GM10248 (cell line): ENCODE measurements around the gene TAPBPL.

Experiments used
- CTCF ChIA-PET: fragments of 300-600 bp; sonication (Branson Sonifier 250); formaldehyde crosslinking; extraction: SDS; loops from one replicate; lab custom pipeline; 2021; ENCODE audit warnings: antibody characterized with exemption; lab: Yijun Ruan, JAX
- POLR2A ChIA-PET: fragments of 350-650 bp; sonication (Branson Sonifier 250); formaldehyde crosslinking; extraction: SDS; loops from one replicate; lab custom pipeline; 2020; ENCODE audit warnings: antibody characterized with exemption; lab: Yijun Ruan, JAX
- DNase-seq: peaks from one replicate; pipeline ENCODE4 v3.0.0; 2012; ENCODE audit errors: extremely low spot score
- CTCF ChIP-seq: IDR thresholded peaks from 2 replicates; pipeline ENCODE4 v1.5.1; 2012; ENCODE audit warnings: mild to moderate bottlenecking, low read depth; ENCODE audit errors: extremely low read depth, missing control alignments, control extremely low read depth

The TAPBPL gene

DNA sequence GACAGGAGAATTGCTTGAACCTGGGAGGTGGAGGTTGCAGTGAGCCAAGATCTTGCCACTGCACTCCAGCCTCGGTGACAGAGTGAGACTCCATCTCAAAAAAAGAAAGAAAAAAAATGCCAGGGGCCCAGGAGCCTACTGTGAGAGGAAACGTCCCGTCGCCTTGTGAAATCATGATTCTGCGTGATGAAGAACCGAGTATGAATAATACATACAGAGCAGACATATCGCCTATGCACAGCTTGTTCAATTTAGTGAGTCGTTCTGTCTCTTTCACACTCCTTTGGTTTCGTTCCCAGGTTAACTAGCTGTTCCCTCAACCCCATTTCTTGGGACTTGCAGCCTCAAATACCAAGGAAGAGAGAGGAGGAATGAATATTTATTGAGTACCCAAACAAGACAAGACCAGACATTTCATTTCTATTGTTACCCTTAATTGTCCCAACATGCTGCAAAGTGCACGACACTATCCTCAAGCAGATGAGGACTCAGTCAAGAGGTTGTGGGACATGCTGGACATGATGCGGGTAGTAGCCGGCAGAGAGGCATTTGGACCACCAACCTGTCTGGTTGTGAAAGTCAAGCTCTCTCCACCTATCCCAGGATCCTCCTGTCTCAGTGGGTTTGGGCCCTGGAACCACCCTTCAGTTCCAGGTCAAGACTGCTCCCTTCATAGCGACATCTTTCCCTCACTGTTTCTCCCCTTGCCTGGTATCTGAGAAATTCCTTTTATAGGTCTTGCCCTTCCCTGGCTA lies 15.7 kb upstream of the TAPBPL start:
- no peak for DNase-seq
- ChIA-PET CTCF (interaction anchor here (1.0 to 1.5 kb wide), 5 partner anchors 9 to 29 kb away, joined by 3 to 7 read pairs (median 4); partner anchors contain the start of gene CD27), POLR2A (no interaction called here)
- no peak for TF ChIP-seq CTCF

- CTCF ChIA-PET: interaction anchor here (1.1 to 4.2 kb wide), 4 partner anchors 15 to 100 kb away, joined by 3 to 28 read pairs (median 4); no protein-coding TSS in a partner anchor
- TF ChIP-seq CTCF: no peak
- DNase-seq: no peak
- POLR2A ChIA-PET: no interaction called here
These were observed 14.3 kb upstream of the TAPBPL start for GRCh38 chr12:6437586-6437985.

DNA sequence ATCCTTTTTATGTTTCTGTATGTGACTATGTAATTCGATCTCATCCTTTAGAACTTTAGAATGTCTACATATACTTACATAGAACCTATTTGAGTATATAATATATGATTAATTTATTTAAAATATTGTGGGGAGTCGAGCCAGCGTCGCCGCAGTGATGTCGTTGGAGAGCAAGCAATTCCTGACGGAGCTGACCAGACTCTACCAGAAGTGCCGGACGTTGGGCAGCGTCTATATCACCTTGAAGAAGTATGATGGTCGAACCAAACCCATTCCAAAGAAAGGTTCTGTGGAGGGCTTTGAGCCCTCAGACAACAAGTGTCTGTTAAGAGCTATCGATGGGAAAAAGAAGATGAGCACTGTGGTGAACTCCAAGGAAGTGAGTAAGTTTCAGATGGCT lies 13.5 kb upstream of the TAPBPL start:
- ChIA-PET CTCF (interaction anchor here (1.4 to 4.2 kb wide), 5 partner anchors 15 to 99 kb away, joined by 3 to 28 read pairs (median 6); no protein-coding TSS in a partner anchor), POLR2A (no interaction called here)
- TF ChIP-seq CTCF: no peak
- no peak for DNase-seq

- TF ChIP-seq CTCF: no peak
- no peak for DNase-seq
- POLR2A ChIA-PET: no interaction called here
- CTCF ChIA-PET: interaction anchor here (0.7 to 4.2 kb wide), 5 partner anchors 10 to 97 kb away, joined by 3 to 28 read pairs (median 4); no protein-coding TSS in a partner anchor
These were observed 11.5 kb upstream of the TAPBPL start for GRCh38 chr12:6440391-6440790.

DNA sequence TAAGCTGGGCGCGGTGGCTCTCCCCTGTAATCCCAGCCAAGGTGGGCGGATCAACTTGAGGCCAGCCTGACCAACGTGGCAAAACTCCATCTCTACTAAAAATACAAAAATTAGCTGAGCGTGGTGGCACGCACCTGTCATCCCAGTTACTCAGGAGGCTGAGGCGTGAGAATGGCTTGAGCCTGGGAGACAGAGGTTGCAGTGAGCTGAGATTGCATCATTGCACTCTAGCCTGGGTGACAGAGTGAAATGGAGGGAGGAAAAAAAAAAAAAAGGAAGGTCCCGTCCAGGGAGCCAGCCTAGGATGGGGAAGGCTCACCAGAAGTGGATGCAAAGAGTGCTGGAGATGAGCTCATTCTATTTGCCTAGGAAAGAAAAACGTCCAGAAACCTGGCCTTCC lies 9.0 kb upstream of the TAPBPL start:
- TF ChIP-seq CTCF: no peak
- CTCF ChIA-PET: interaction anchor here (1.0 to 12.1 kb wide), 8 partner anchors 8 to 96 kb away, joined by 3 to 91 read pairs (median 7); partner anchors contain the start of gene TAPBPL
- POLR2A ChIA-PET: interaction anchor here (0.7 to 1.5 kb wide), 7 partner anchors 9 to 91 kb away, joined by 3 to 7 read pairs (median 4); partner anchors contain the start of genes TAPBPL and VAMP1
- DNase-seq: no peak

DNA sequence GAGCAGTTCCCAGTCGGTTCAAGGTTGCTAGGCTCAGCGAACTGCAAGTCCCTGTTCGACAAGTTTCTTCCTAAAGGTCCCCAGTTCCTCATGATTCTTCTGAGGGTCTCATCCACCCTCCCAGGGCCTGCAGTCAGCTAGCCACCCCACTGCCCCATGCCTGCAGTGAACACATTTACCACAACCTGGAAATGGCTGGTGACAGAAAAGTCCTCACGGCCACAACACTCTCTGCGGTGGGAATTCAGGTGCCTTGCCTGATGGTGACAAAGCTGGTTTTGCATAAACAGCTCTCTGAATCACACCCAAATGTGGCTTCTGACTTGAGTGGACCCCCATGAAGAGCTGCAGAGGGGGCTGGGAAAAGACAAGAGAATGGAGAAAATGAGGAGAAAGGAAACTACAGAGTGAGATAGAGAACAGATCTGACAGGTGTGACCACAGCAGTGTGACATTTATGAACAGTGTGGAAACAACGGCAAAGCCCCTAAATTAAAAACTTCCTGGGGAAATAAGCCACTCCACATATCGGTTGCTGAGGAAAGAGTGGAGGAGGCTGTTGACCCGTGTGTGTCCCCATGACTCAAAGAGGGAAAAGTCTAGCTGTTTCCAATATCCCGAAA lies 8.4 kb upstream of the TAPBPL start:
- peak; percentile 39 for DNase-seq
- POLR2A ChIA-PET: interaction anchor here (0.6 to 1.5 kb wide), 11 partner anchors 8 to 115 kb away, joined by 3 to 6 read pairs (median 4); partner anchors contain the start of gene TAPBPL
- TF ChIP-seq CTCF: no peak
- CTCF ChIA-PET: interaction anchor here (1.1 to 12.1 kb wide), 10 partner anchors 9 to 96 kb away, joined by 3 to 91 read pairs (median 7); partner anchors contain the start of gene TAPBPL
